HCT116 (cell line): ENCODE measurements around the gene HOXB9. TPM values are rescaled to one million over a fixed set of nuclear protein-coding genes. Genes with fewer than 3 reads are reported as not detected.

Experiments used
- ATAC-seq: fragments of 200-7000 bp; cut with Tn5 transposase; 2 replicates; pipeline ENCODE4 v1.9.1; 2020; ENCODE audit warnings: mild to moderate bottlenecking, moderate library complexity
- BruUV-seq: library from RNA; stranded (reverse); fragments of 400-500 nt; replicated peaks from 2 replicates; lab custom pipeline; 2021; lab: Mats Ljungman, UMichigan
- CTCF ChIA-PET: fragments of 300-600 bp; sonication (Branson Sonifier 250); formaldehyde crosslinking; loops from one replicate; lab custom pipeline; 2021; ENCODE audit warnings: antibody characterized with exemption; lab: Charles Lee
- POLR2A ChIA-PET: fragments of 300-600, 350-600 bp; sonication (Branson Sonifier 250); formaldehyde crosslinking; loops from one replicate; lab custom pipeline; 2021; ENCODE audit warnings: antibody characterized with exemption; lab: Charles Lee
- RAD21 ChIA-PET, 2 experiments: fragments of 300-600 bp; sonication (Branson Sonifier 250); formaldehyde crosslinking; loops; one replicate each; lab custom pipeline; 2023; ENCODE audit warnings: low total read pairs in 2 of 2; ENCODE audit not compliant: uncharacterized antibody in 2 of 2, unreplicated experiment in 2 of 2, low non-redundant PET in 1 of 2; lab: Charles Lee
- DNase-seq: peaks from one replicate; pipeline ENCODE4 v3.0.0-alpha.2; 2010; ENCODE audit warnings: low read depth, low spot score
- H2AFZ ChIP-seq: fragments of 200-600 bp; shearing (Covaris generic), sonication (generic); 2 replicates; pipeline ENCODE4 v1.6.1; 2017; ENCODE audit warnings: low read depth, mixed run types, mixed read lengths, antibody characterized with exemption, low read length; ENCODE audit not compliant: poor library complexity, severe bottlenecking
- H3K27ac ChIP-seq: 2 replicates; pipeline ENCODE4 v1.5.1; 2012; ENCODE audit warnings: low read depth, low read length
- H3K27me3 ChIP-seq: fragments of 200-600 bp; sonication (generic); 2 replicates; pipeline ENCODE4 v1.6.1; 2016; ENCODE audit warnings: mixed run types, low read length, mixed read lengths; ENCODE audit not compliant: insufficient read depth
- H3K36me3 ChIP-seq, 2 experiments: fragments of 200-500 bp in 1 of 2; fragments of 200-600 bp in 1 of 2; sonication (Bioruptor generic) in 1 of 2; sonication (generic) in 1 of 2; 2 replicates each; pipeline versions ENCODE4 v1.5.1 to v1.6.1; 2014 to 2016; ENCODE audit warnings: low read length in 2 of 2, inconsistent platforms in 1 of 2, mixed read lengths in 1 of 2, mixed run types in 1 of 2; ENCODE audit not compliant: insufficient read depth in 2 of 2, control insufficient read depth in 1 of 2
- H3K4me1 ChIP-seq, 2 experiments: fragments of 200-600 bp in 1 of 2; sonication (generic) in 1 of 2; 2 replicates each; pipeline versions ENCODE4 v1.5.1 to v1.6.1; 2012 to 2017; ENCODE audit warnings: low read length in 2 of 2, inconsistent platforms in 1 of 2, mild to moderate bottlenecking in 1 of 2, mixed read lengths in 1 of 2, mixed run types in 1 of 2, moderate library complexity in 1 of 2; ENCODE audit not compliant: insufficient read depth in 2 of 2, control insufficient read depth in 1 of 2
- H3K4me2 ChIP-seq: fragments of 200-600 bp; sonication (generic); 2 replicates; pipeline ENCODE4 v1.6.1; 2017; ENCODE audit warnings: mixed run types, low read length, mixed read lengths
- H3K4me3 ChIP-seq, 2 experiments: fragments of 200-600 bp in 1 of 2; sonication (generic) in 1 of 2; replicated peaks in 1 of 2; 2 replicates each; pipeline ENCODE4 v1.5.1; 2011 to 2016; ENCODE audit warnings: low read length in 2 of 2, control low read depth in 1 of 2, low read depth in 1 of 2, mild to moderate bottlenecking in 1 of 2, mixed read lengths in 1 of 2, mixed run types in 1 of 2
- H3K79me2 ChIP-seq: fragments of 200-600 bp; sonication (generic); 2 replicates; pipeline ENCODE4 v1.6.1; 2017; ENCODE audit warnings: mild to moderate bottlenecking, mixed run types, low read length, moderate library complexity, mixed read lengths; ENCODE audit not compliant: insufficient read depth
- H3K9ac ChIP-seq: fragments of 200-600 bp; sonication (generic); 2 replicates; pipeline ENCODE4 v1.6.1; 2016; ENCODE audit warnings: low read length, mixed read lengths
- H3K9me2 ChIP-seq: fragments of 200-600 bp; sonication (generic), shearing (Covaris generic); 2 replicates; pipeline ENCODE4 v1.6.1; 2017; ENCODE audit warnings: mixed run types, mild to moderate bottlenecking, moderate library complexity; ENCODE audit not compliant: insufficient read depth
- H3K9me3 ChIP-seq, 2 experiments: fragments of 200-500 bp in 1 of 2; fragments of 200-600 bp in 1 of 2; sonication (Bioruptor generic) in 1 of 2; sonication (generic) in 1 of 2; 2 replicates each; pipeline ENCODE4 v1.6.1; 2014 to 2017; ENCODE audit warnings: low read length in 2 of 2, mixed read lengths in 2 of 2, inconsistent platforms in 1 of 2, low read depth in 1 of 2, mild to moderate bottlenecking in 1 of 2, mixed run types in 1 of 2, moderate library complexity in 1 of 2; ENCODE audit not compliant: control insufficient read depth in 1 of 2, insufficient read depth in 1 of 2
- H4K20me1 ChIP-seq: fragments of 200-600 bp; sonication (generic), shearing (Covaris generic); 2 replicates; pipeline ENCODE4 v1.6.1; 2017; ENCODE audit warnings: mixed run types, mild to moderate bottlenecking, moderate library complexity; ENCODE audit not compliant: insufficient read depth
- CBX3 ChIP-seq: IDR thresholded peaks from 2 replicates; pipeline ENCODE4 v1.6.1; 2012; ENCODE audit warnings: low read depth
- EGR1 ChIP-seq: IDR thresholded peaks from 2 replicates; pipeline ENCODE4 v1.6.1; 2012; ENCODE audit warnings: low read depth
- EZH2 ChIP-seq: fragments of 200-600 bp; sonication (generic); IDR thresholded peaks from 2 replicates; pipeline ENCODE4 v1.6.1; 2017; ENCODE audit warnings: antibody characterized with exemption, mixed run types
- FOSL1 ChIP-seq: IDR thresholded peaks from 2 replicates; pipeline ENCODE4 v1.6.1; 2012; ENCODE audit warnings: low read depth
- JUND ChIP-seq: IDR thresholded peaks from 2 replicates; pipeline ENCODE4 v1.6.1; 2012
- MAX ChIP-seq: IDR thresholded peaks from 2 replicates; pipeline ENCODE4 v1.6.1; 2012
- POLR2A ChIP-seq: IDR thresholded peaks from 2 replicates; pipeline ENCODE4 v1.7.0; 2011; ENCODE audit warnings: borderline replicate concordance; ENCODE audit not compliant: insufficient read depth, insufficient read length; ENCODE audit errors: extremely low read depth
- POLR2AphosphoS5 ChIP-seq: IDR thresholded peaks from 2 replicates; pipeline ENCODE4 v1.6.1; 2011; ENCODE audit warnings: mild to moderate bottlenecking, low read depth, low read length, moderate library complexity
- SIN3A ChIP-seq: IDR thresholded peaks from 2 replicates; pipeline ENCODE4 v1.6.1; 2012; ENCODE audit warnings: low read depth
- SRF ChIP-seq: IDR thresholded peaks from 2 replicates; pipeline ENCODE4 v1.6.1; 2012; ENCODE audit warnings: low read depth
- ZFX ChIP-seq: fragments of 450-650 bp; IDR thresholded peaks from 2 replicates; pipeline ENCODE4 v1.6.1; 2017
- ZNF274 ChIP-seq: fragments of 200-500 bp; sonication (Bioruptor generic); IDR thresholded peaks from 2 replicates; pipeline ENCODE4 v1.6.1; 2014; ENCODE audit warnings: mild to moderate bottlenecking, low read depth, low read length, inconsistent platforms
- intact Hi-C: fragments of 100-400 bp; cut with micrococcal nuclease; formaldehyde crosslinking; loops from 2 replicates; pipeline ENCODE4 v1.10.0; 2022
- total RNA-seq: library from RNA; stranded (reverse); gene quantifications from one replicate; pipeline ENCODE4 v1.2.1, GENCODE V29; 2021; ENCODE audit not compliant: unreplicated experiment

Gene HOXB9
- total RNA-seq, 1 experiment from 2014 or later: 40.1 TPM

- Histone ChIP-seq H3K4me1 (peaks cover 10 to 46% of the 10 kb centered on the region in 2 experiments; a peak in 3 of 4 replicates), H3K36me3 (no peaks in the 10 kb centered on the region; a peak in 1 of 4 replicates), H3K27ac (no peak overlapping the region), H3K27me3 (no peaks in the 10 kb centered on the region), H3K9me2 (no peaks in the 10 kb centered on the region), H3K9ac (no peak overlapping the region), H3K79me2 (peaks cover 67% of the 10 kb centered on the region), H3K9me3 (no peaks in the 10 kb centered on the region), H2AFZ (no peak overlapping the region), H3K4me3 (no peak overlapping the region), H4K20me1 (no peaks in the 10 kb centered on the region), H3K4me2 (no peak overlapping the region)
- CTCF ChIA-PET: interaction anchor here (0.9 to 1.4 kb wide), 2 partner anchors 259 to 358 kb away, joined by 3 to 4 read pairs; no protein-coding TSS in a partner anchor
- no peak for ATAC-seq
- POLR2A ChIA-PET: no interaction called here
- TF ChIP-seq EGR1 (no peak), POLR2AphosphoS5 (peak; percentile 22; the same call in 1 of the 2 replicates)
- no peak for DNase-seq
- intact Hi-C loops: no loop called here
- RAD21 ChIA-PET: no interaction called here
- no TSS peak for BruUV-seq
These were observed 5.6 kb downstream of the HOXB9 start for GRCh38 chr17:48620461-48621139.

GRCh38 chr17:48619826-48620449 lies 6.2 kb downstream of the HOXB9 start:
- no peak overlapping the region for H2AFZ ChIP-seq
- no peaks in the 10 kb centered on the region for H4K20me1 ChIP-seq
- no peak overlapping the region for H3K4me2 ChIP-seq
- H3K4me3 ChIP-seq: no peak overlapping the region
- H3K36me3 ChIP-seq: no peaks in the 10 kb centered on the region; a peak in 1 of 4 replicates
- H3K79me2 ChIP-seq: peaks cover 66% of the 10 kb centered on the region
- TF ChIP-seq CBX3: no peak
- TF ChIP-seq ZFX: no peak
- TF ChIP-seq EGR1: no peak
- no peak for TF ChIP-seq ZNF274
- no peak for TF ChIP-seq FOSL1
- TF ChIP-seq EZH2: no peak
- TF ChIP-seq JUND: no peak
- TF ChIP-seq MAX: no peak
- no peak for TF ChIP-seq SRF
- no peak for TF ChIP-seq SIN3A
- no peak for TF ChIP-seq POLR2A
- TF ChIP-seq, all 23 proteins: peak for 0
- H3K27me3 ChIP-seq: no peaks in the 10 kb centered on the region
- no peak overlapping the region for H3K27ac ChIP-seq
- ChIA-PET RAD21 (interaction anchor here in 1 of 2 experiments (1.9 kb wide), 1 partner anchor 284 kb away, joined by 5 read pairs; no protein-coding TSS in a partner anchor), POLR2A (interaction anchor here (1.6 kb wide), 1 partner anchor 357 kb away, joined by 6 read pairs; no protein-coding TSS in a partner anchor), CTCF (interaction anchor here (1.6 to 2.9 kb wide), 2 partner anchors 10 to 284 kb away, joined by 5 to 18 read pairs; no protein-coding TSS in a partner anchor)
- H3K9me3 ChIP-seq: no peaks in the 10 kb centered on the region
- no peak for ATAC-seq
- no TSS peak for BruUV-seq
- DNase-seq: no peak
- H3K4me1 ChIP-seq: peaks cover 10 to 44% of the 10 kb centered on the region in 2 experiments; a peak in 3 of 4 replicates
- intact Hi-C loops: loop anchor here (2.0 to 10.0 kb wide), 4 partner anchors 135 to 595 kb away; no protein-coding TSS in a partner anchor
- no peaks in the 10 kb centered on the region for H3K9me2 ChIP-seq
- no peak overlapping the region for H3K9ac ChIP-seq
